CD4-positive, alpha-beta T cell (primary cell): ENCODE measurements around the gene TAS2R41. TPM values are rescaled to one million over a fixed set of nuclear protein-coding genes. Genes with fewer than 3 reads are reported as not detected.

ENCODE experiments used
- ATAC-seq: fragments of 200-7000 bp; cut with Tn5 transposase; one replicate; pipeline ENCODE4 v1.10.0; 2022; ENCODE audit warnings: mild to moderate bottlenecking; ENCODE audit not compliant: poor library complexity
- CTCF ChIA-PET: fragments of 350-600 bp; sonication (Branson Sonifier 250); formaldehyde crosslinking; loops from one replicate; lab custom pipeline; 2021; ENCODE audit warnings: antibody characterized with exemption, inconsistent platforms; lab: Charles Lee
- POLR2A ChIA-PET: fragments of 350-600 bp; sonication (Branson Sonifier 250); formaldehyde crosslinking; loops from one replicate; lab custom pipeline; 2021; ENCODE audit warnings: antibody characterized with exemption, inconsistent platforms; lab: Charles Lee
- DNase-seq, 14 experiments: peaks; one replicate each; pipeline ENCODE4 v3.0.0-alpha.2; 2013 to 2020; ENCODE audit warnings: mixed read lengths in 2 of 14
- H3K27ac ChIP-seq, 2 donors: one replicate each; pipeline versions ENCODE4 v1.5.1 to v1.7.0; 2013; ENCODE audit warnings: low read length in 2 of 2, low read depth in 1 of 2, mild to moderate bottlenecking in 1 of 2
- H3K27me3 ChIP-seq, 2 experiments: 1 replicate in 1 of 2; 2 replicates in 1 of 2; pipeline versions ENCODE4 v1.6.1 to v1.7.0; 2013; ENCODE audit warnings: low read length in 2 of 2, control low read depth in 1 of 2, mild to moderate bottlenecking in 1 of 2, moderate library complexity in 1 of 2; ENCODE audit not compliant: insufficient read depth in 2 of 2, control insufficient read depth in 1 of 2
- H3K36me3 ChIP-seq: one replicate; pipeline ENCODE4 v1.6.1; 2013; ENCODE audit warnings: low read length, control low read depth; ENCODE audit not compliant: insufficient read depth
- H3K4me1 ChIP-seq: one replicate; pipeline ENCODE4 v1.6.1; 2013; ENCODE audit warnings: low read length, control low read depth; ENCODE audit not compliant: insufficient read depth
- H3K4me3 ChIP-seq: one replicate; pipeline ENCODE4 v1.5.1; 2013; ENCODE audit warnings: mild to moderate bottlenecking, low read length, moderate library complexity
- H3K9me3 ChIP-seq, 2 experiments: 1 replicate in 1 of 2; 2 replicates in 1 of 2; pipeline versions ENCODE4 v1.6.1 to v1.7.0; 2013; ENCODE audit warnings: low read length in 2 of 2, mild to moderate bottlenecking in 2 of 2, control low read depth in 1 of 2, moderate library complexity in 1 of 2; ENCODE audit not compliant: control insufficient read depth in 1 of 2, insufficient read depth in 1 of 2
- H3K27ac Mint-ChIP-seq: one replicate; pipeline ENCODE4 v1.8.0; 2020; ENCODE audit warnings: mixed read lengths
- H3K27me3 Mint-ChIP-seq: one replicate; pipeline ENCODE4 v1.8.0; 2021; ENCODE audit warnings: mixed read lengths
- H3K36me3 Mint-ChIP-seq: one replicate; pipeline ENCODE4 v1.8.0; 2021; ENCODE audit warnings: low read depth, mixed read lengths
- H3K4me1 Mint-ChIP-seq: one replicate; pipeline ENCODE4 v1.8.0; 2021; ENCODE audit warnings: low read depth, mixed read lengths
- H3K4me3 Mint-ChIP-seq: one replicate; pipeline ENCODE4 v1.8.0; 2020; ENCODE audit warnings: mild to moderate bottlenecking, mixed read lengths
- H3K9me3 Mint-ChIP-seq: one replicate; pipeline ENCODE4 v1.8.0; 2020; ENCODE audit warnings: mixed read lengths
- CTCF ChIP-seq: fragments of 200-600 bp; IDR thresholded peaks from one replicate; pipeline ENCODE4 v1.8.0; 2022; ENCODE audit warnings: antibody characterized with exemption, mild to moderate bottlenecking
- intact Hi-C, 2 experiments: fragments of 100-400 bp; cut with DNase I in 1 of 2; cut with micrococcal nuclease in 1 of 2; formaldehyde crosslinking; loops; one replicate each; pipeline versions ENCODE4 v1.15.1 to v1.9.0; 2023 to 2025; cut with DNase I, micrococcal nuclease
- polyA plus RNA-seq, 2 donors: library from polyadenylated mRNA; unstranded; fragments of 120-200 nt; gene quantifications; one replicate each; pipeline ENCODE4 v1.2.1, GENCODE V29; 2013
- total RNA-seq, 174 experiments: library from RNA in 2 of 174; stranded (reverse) in 2 of 174; gene quantifications; one replicate each; pipeline ENCODE4 v1.2.3 and lab custom pipeline; 2021 to 2026

Gene TAS2R41
- total RNA-seq (under 1 TPM; 0.69 to 0.73 TPM), total RNA-seq (lab: John Stamatoyannopoulos, UW) (0 to 1.6 (median 0.07) reads per million in 172 experiments)
- polyA plus RNA-seq (2013, experiment 1 of 2), result 0.08 TPM
- polyA plus RNA-seq (2013, experiment 2 of 2), result 0.23 TPM

GRCh38 chr7:143477501-143478150 is at the start of gene TAS2R41:
Gene TAS2R41 (plus strand): TSS chr7:143477873. CDS start chr7:143477873, 0 bp downstream.
- H3K4me3 ChIP-seq, result no peak within 1 kb of the TSS
- H3K27ac Mint-ChIP-seq, result no peak within 1 kb of the TSS
- H3K36me3 Mint-ChIP-seq, result no peaks in the 10 kb centered on the region
- TF ChIP-seq CTCF, result no peak
- DNase-seq (no peak), ATAC-seq (no peak)
- H3K36me3 ChIP-seq, result no peaks in the 10 kb centered on the region
- no peak within 1 kb of the TSS for H3K4me3 Mint-ChIP-seq
- peaks cover 29% of the 10 kb centered on the region for H3K4me1 Mint-ChIP-seq
- no peaks in the 10 kb centered on the region for H3K9me3 ChIP-seq
- intact Hi-C loops, result no loop called here
- H3K4me1 ChIP-seq, result no peaks in the 10 kb centered on the region
- no peaks in the 10 kb centered on the region for H3K27me3 Mint-ChIP-seq
- POLR2A ChIA-PET, result no interaction called here
- CTCF ChIA-PET, result no interaction called here
- H3K9me3 Mint-ChIP-seq, result no peaks in the 10 kb centered on the region
- no peak within 1 kb of the TSS for H3K27ac ChIP-seq
- H3K27me3 ChIP-seq, result no peaks in the 10 kb centered on the region

- CTCF ChIA-PET, result no interaction called here
Measured at GRCh38 chr7:143429770-143430698, 47.6 kb upstream of the TAS2R41 start.

GRCh38 chr7:143431109-143431508 is 46.6 kb upstream of the TAS2R41 start:
- TF ChIP-seq CTCF, result no peak
- Mint-ChIP-seq H3K27ac (no peak overlapping the region), H3K4me3 (no peak overlapping the region), H3K4me1 (peaks cover 9% of the 10 kb centered on the region), H3K9me3 (no peaks in the 10 kb centered on the region), H3K36me3 (peaks cover 24% of the 10 kb centered on the region), H3K27me3 (no peaks in the 10 kb centered on the region)
- H3K4me3 ChIP-seq, result no peak overlapping the region
- POLR2A ChIA-PET, result no interaction called here
- H3K4me1 ChIP-seq, result no peaks in the 10 kb centered on the region
- CTCF ChIA-PET, result no interaction called here
- intact Hi-C loops, result no loop called here
- H3K27ac ChIP-seq, result no peak overlapping the region
- no peak for DNase-seq
- no peaks in the 10 kb centered on the region for H3K9me3 ChIP-seq
- no peaks in the 10 kb centered on the region for H3K27me3 ChIP-seq
- no peak for ATAC-seq
- no peaks in the 10 kb centered on the region for H3K36me3 ChIP-seq

More at GRCh38 chr7:143429770-143430698, 47.6 kb upstream of the TAS2R41 start:
- H3K4me1 Mint-ChIP-seq, result peaks cover 10% of the 10 kb centered on the region
- no peaks in the 10 kb centered on the region for H3K36me3 ChIP-seq
- H3K4me3 Mint-ChIP-seq, result no peak overlapping the region
- peaks cover 27% of the 10 kb centered on the region for H3K36me3 Mint-ChIP-seq
- H3K27me3 Mint-ChIP-seq, result no peaks in the 10 kb centered on the region
- no peak for ATAC-seq
- POLR2A ChIA-PET, result no interaction called here
- H3K4me3 ChIP-seq, result no peak overlapping the region
- no peaks in the 10 kb centered on the region for H3K4me1 ChIP-seq
- no peaks in the 10 kb centered on the region for H3K27me3 ChIP-seq
- no peaks in the 10 kb centered on the region for H3K9me3 Mint-ChIP-seq
- intact Hi-C loops, result no loop called here
- DNase-seq, result no peak
- no peak overlapping the region for H3K27ac ChIP-seq
- H3K9me3 ChIP-seq, result no peaks in the 10 kb centered on the region
- no peak overlapping the region for H3K27ac Mint-ChIP-seq
- no peak for TF ChIP-seq CTCF
